Activated CD4-positive, alpha-beta T cell treated with anti-CD3 and anti-CD28 coated beads, Interleukin-2, Interleukin-4, amounts not matched to agents 100 ng/mL and 50 ng/mL, durations not matched to agents 16 hours and 8 hours (primary cell): ENCODE data around the gene IL16.
"Not testable (repeated sequence)": the region's sequence is repeated elsewhere in the genome, so short reads cannot be mapped to it uniquely, and the experiment has no call there.

Experiments used
- DNase-seq: peaks from one replicate; pipeline ENCODE4 v3.0.0-alpha.2; 2020; ENCODE audit warnings: low spot score

The IL16 gene

GRCh38 chr15:81196576-81197254 is at the start of gene IL16:
Gene IL16, plus strand, starts transcription at chr15:81196879. Its CDS starts 28,521 bp downstream, at chr15:81225400.
- DNase-seq: no peak

- no peak for DNase-seq
These were observed 45.3 kb upstream of the IL16 start for GRCh38 chr15:81151389-81151788.

- no peak for DNase-seq
These were observed 44.3 kb upstream of the IL16 start for GRCh38 chr15:81152339-81152738.

GRCh38 chr15:81152799-81153198 is 43.9 kb upstream of the IL16 start:
- DNase-seq: no peak

- peak; percentile 31 for DNase-seq
These were observed 41.1 kb upstream of the IL16 start for GRCh38 chr15:81155375-81156218.

GRCh38 chr15:81156324-81156723 is 40.4 kb upstream of the IL16 start:
- no peak for DNase-seq

GRCh38 chr15:81157195-81157938 is 39.3 kb upstream of the IL16 start:
- DNase-seq: no peak

- DNase-seq: no peak
These were observed 38.8 kb upstream of the IL16 start for GRCh38 chr15:81157939-81158223.

- DNase-seq: not testable (repeated sequence)
These were observed 38.1 kb upstream of the IL16 start for GRCh38 chr15:81158561-81158960.

- no peak for DNase-seq
These were observed 36.1 kb upstream of the IL16 start for GRCh38 chr15:81160312-81161159.

- no peak for DNase-seq
These were observed 35.5 kb upstream of the IL16 start for GRCh38 chr15:81161160-81161673.

- no peak for DNase-seq
These were observed 34.8 kb upstream of the IL16 start for GRCh38 chr15:81161851-81162250.

- no peak for DNase-seq
These were observed 32.5 kb upstream of the IL16 start for GRCh38 chr15:81163961-81164800.

- DNase-seq: no peak
These were observed 31.1 kb upstream of the IL16 start for GRCh38 chr15:81165535-81165934.

- DNase-seq: no peak
These were observed 29.9 kb upstream of the IL16 start for GRCh38 chr15:81166636-81167305.

- DNase-seq: no peak
These were observed 28.6 kb upstream of the IL16 start for GRCh38 chr15:81168131-81168526.

- DNase-seq: no peak
These were observed 28.0 kb upstream of the IL16 start for GRCh38 chr15:81168644-81169043.

- DNase-seq: no peak
These were observed 26.2 kb upstream of the IL16 start for GRCh38 chr15:81170511-81170910.

- no peak for DNase-seq
These were observed 25.4 kb upstream of the IL16 start for GRCh38 chr15:81171286-81171685.

- no peak for DNase-seq
These were observed 22.4 kb upstream of the IL16 start for GRCh38 chr15:81174125-81174791.
